Ovary (tissue), 9 donors: ENCODE results near the gene LTB4R2. TPM values are rescaled to one million over a fixed set of nuclear protein-coding genes. Genes with fewer than 3 reads are reported as not detected.

Experiments
- DNase-seq, 5 donors: peaks; one replicate each; pipeline ENCODE4 v3.0.0-alpha.2; 2019 to 2020
- H3K27ac ChIP-seq, 2 donors: fragments of 200-600 bp; one replicate each; pipeline versions ENCODE4 v1.5.1 to v1.8.0; 2019 to 2022
- H3K27me3 ChIP-seq: fragments of 200-600 bp; one replicate; pipeline ENCODE4 v1.8.0; 2022
- H3K36me3 ChIP-seq: fragments of 200-600 bp; sonication (generic); one replicate; pipeline ENCODE4 v1.5.1; 2019
- H3K4me1 ChIP-seq: one replicate; pipeline ENCODE4 v1.8.1; 2013; ENCODE audit warnings: mild to moderate bottlenecking, moderate library complexity; ENCODE audit not compliant: insufficient read depth
- H3K4me3 ChIP-seq: fragments of 200-600 bp; sonication (generic); one replicate; pipeline ENCODE4 v1.5.1; 2017
- H3K9me3 ChIP-seq, 2 donors: fragments of 200-600 bp in 1 of 2; sonication (generic) in 1 of 2; one replicate each; pipeline versions ENCODE4 v1.5.1 to v1.8.1; 2013 to 2019; ENCODE audit warnings: mild to moderate bottlenecking in 1 of 2, moderate library complexity in 1 of 2
- EP300 ChIP-seq: sonication (generic); formaldehyde crosslinking; IDR thresholded peaks from one replicate; pipeline ENCODE4 v1.6.1; 2017; ENCODE audit warnings: antibody characterized with exemption
- POLR2A ChIP-seq: fragments of 450-650 bp; IDR thresholded peaks from one replicate; pipeline ENCODE4 v1.6.1; 2017; ENCODE audit warnings: antibody characterized with exemption, mild to moderate bottlenecking, moderate library complexity
- WGBS, 3 donors: extraction: QIAGEN DNeasy Blood & Tissue Kit in 1 of 3; methylation state at CpG; one replicate each; pipeline versions ENCODE4 v1.1.5 to v1.1.7; 2013 to 2017; 5-methylcytosine and 5-hydroxymethylcytosine counted together
- intact Hi-C, 4 donors: fragments of 100-400 bp; cut with DNase I; formaldehyde crosslinking; loops; one replicate each; pipeline versions ENCODE4 v1.11.0 to v1.15.1; 2022 to 2023
- polyA plus RNA-seq, 2 donors: library from polyadenylated mRNA; stranded (reverse); fragments of 200-250 nt in 1 of 2; fragments of 350-450 nt in 1 of 2; fragmentation: Illumina TruSeq in 1 of 2; extraction: RNeasy Lipid Tissue Mini Kit (QIAGEN cat#74804) in 1 of 2; gene quantifications; one replicate each; pipeline ENCODE4 v1.2.3, GENCODE V29; 2013 to 2014
- total RNA-seq, 7 donors: library from RNA; depleted of rRNA in 2 of 7; stranded (reverse); fragments of >200 nt in 2 of 7; fragmentation: NEBNext Ultra II Directional in 3 of 7; extraction: Animal tissue kit (Norgen Biotek cat#: 25700) in 3 of 7; gene quantifications; one replicate each; pipeline versions ENCODE4 v1.1.0 to v1.2.4, GENCODE V29; 2016 to 2023
- TF ChIP-seq, protein P1 (sequence below), 3 donors: fragments of 450-650 bp in 2 of 3; fragments of 200-600 bp in 1 of 3; IDR thresholded peaks; one replicate each; pipeline versions ENCODE4 v1.5.1 to v1.8.0; 2016 to 2022; ENCODE audit warnings: antibody characterized with exemption in 3 of 3, mild to moderate bottlenecking in 1 of 3
- donor health status: DM: no; HTN: no; CAD: no; lungs with moderate emphysema.
- donor health status: DM: no; HTN: no; CAD: no.
- donor health status: Bipolar disorder and iron deficiency.
- donor health status: DM: yes; HTN: yes; CAD: no.
- donor health status: DM: no; HTN: no; CAD: no.
- donor health status: DM: yes; HTN: yes; CAD: no.

Gene LTB4R2
- total and polyA plus RNA-seq, 9 donors: 0.85 to 10.1 (median 5.0) TPM

DNA sequence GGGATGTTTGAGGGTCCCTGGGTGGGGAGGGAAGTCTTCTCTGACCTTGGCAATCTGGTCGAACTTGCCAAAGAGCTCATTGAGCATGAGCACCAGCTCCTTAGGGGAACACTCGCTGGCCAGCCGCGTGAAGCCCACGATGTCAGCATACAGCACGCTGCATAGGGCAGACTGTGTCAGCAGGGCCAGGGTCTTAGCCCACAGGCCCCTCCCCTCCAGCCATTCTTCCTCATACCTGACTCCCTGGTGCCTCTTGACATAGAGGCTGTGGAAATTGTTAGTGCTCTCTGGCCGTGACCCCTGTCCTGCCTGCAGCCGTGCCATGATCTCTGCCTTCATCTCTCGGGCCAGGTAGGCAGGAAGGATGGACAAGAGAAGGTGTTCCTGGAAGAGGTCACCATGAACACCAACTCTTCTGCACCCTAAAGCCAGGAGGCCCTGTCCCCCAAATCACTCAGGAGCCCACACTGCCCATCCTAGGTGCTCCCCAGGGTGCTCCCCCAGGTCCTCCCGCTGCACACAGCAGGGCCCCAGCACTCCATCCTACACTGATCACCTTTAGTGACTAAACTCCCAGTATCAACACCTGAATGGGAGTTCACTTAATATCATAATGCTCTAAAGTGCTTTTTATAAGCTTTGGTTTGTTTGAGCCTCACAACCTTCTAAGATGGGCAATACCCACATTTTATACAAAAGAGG lies 21.2 kb downstream of the LTB4R2 start:
- H3K36me3 ChIP-seq: no peaks in the 10 kb centered on the region
- H3K27ac ChIP-seq: no peak overlapping the region
- 87 to 93% (median 89%) methylated on average over 10 of the region's 10 CpGs for WGBS, 3 donors
- intact Hi-C loops: loop anchor here in 3 of 4 donors (5.0 kb wide), 2 partner anchors 101 to 106 kb away; no protein-coding TSS in a partner anchor
- no peak for DNase-seq
- H3K9me3 ChIP-seq: no peaks in the 10 kb centered on the region
- H3K27me3 ChIP-seq: no peaks in the 10 kb centered on the region
- TF ChIP-seq POLR2A (no peak), EP300 (no peak)
- TF ChIP-seq, protein P1, sequence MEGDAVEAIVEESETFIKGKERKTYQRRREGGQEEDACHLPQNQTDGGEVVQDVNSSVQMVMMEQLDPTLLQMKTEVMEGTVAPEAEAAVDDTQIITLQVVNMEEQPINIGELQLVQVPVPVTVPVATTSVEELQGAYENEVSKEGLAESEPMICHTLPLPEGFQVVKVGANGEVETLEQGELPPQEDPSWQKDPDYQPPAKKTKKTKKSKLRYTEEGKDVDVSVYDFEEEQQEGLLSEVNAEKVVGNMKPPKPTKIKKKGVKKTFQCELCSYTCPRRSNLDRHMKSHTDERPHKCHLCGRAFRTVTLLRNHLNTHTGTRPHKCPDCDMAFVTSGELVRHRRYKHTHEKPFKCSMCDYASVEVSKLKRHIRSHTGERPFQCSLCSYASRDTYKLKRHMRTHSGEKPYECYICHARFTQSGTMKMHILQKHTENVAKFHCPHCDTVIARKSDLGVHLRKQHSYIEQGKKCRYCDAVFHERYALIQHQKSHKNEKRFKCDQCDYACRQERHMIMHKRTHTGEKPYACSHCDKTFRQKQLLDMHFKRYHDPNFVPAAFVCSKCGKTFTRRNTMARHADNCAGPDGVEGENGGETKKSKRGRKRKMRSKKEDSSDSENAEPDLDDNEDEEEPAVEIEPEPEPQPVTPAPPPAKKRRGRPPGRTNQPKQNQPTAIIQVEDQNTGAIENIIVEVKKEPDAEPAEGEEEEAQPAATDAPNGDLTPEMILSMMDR (IDR thresholded peaks at IDR 0.05): no peak
- H3K4me3 ChIP-seq: no peak overlapping the region
- H3K4me1 ChIP-seq: peaks cover 5% of the 10 kb centered on the region

GRCh38 chr14:24331731-24332267 lies 21.9 kb downstream of the LTB4R2 start:
- intact Hi-C loops: loop anchor here (2.0 to 5.0 kb wide), 3 partner anchors 101 to 106 kb away; no protein-coding TSS in a partner anchor
- H3K27me3 ChIP-seq: no peaks in the 10 kb centered on the region
- H3K27ac ChIP-seq: no peak overlapping the region
- WGBS, 3 donors: 54 to 61% (median 59%) methylated on average over 26 of the region's 26 CpGs
- H3K4me3 ChIP-seq: no peak overlapping the region
- TF ChIP-seq EP300: no peak
- no peak for TF ChIP-seq POLR2A
- TF ChIP-seq, protein P1 (IDR thresholded peaks at IDR 0.05): no peak
- no peaks in the 10 kb centered on the region for H3K9me3 ChIP-seq
- H3K36me3 ChIP-seq: no peaks in the 10 kb centered on the region
- DNase-seq: no peak
- peaks cover 5% of the 10 kb centered on the region for H3K4me1 ChIP-seq

DNA sequence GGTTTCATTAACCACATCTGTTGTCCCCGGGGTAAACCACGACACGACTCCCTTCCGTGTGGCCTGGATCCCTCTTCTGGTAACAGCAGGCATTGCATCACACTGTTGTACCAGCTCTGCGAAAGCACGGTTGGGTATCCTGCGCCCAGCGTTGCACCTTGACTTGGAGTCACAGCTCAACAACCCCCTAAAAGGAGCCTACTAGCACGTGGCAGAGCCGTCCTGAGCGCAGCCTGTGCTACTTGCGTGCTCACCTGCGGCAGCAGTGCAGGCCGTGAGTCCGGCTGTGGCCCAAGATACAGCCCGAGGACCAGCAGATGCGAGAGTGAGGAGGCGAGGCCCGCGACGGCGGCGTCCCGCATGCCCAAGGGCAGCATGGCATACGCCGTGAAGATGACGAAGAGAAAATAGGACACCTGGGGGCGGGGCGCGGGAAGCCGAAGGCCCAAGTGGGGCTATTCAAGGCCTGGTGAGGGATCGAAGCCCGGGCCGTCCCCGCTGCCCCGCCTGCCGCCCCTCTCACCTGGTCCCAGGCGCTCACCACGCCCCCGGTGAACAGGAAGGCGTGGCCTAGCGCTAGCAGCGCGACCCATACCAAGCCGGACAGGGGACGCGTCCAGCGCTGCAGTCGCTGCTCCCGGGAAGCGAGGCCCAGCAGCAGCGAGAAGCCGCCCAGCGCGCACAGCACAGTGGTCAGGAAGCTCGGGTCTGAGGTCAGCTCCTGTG lies 22.5 kb downstream of the LTB4R2 start:
- no peak for TF ChIP-seq POLR2A
- TF ChIP-seq, protein P1 (IDR thresholded peaks at IDR 0.05): peak; percentile 28 to 65 (median 63)
- peaks cover 5% of the 10 kb centered on the region for H3K4me1 ChIP-seq
- H3K27me3 ChIP-seq: no peaks in the 10 kb centered on the region
- intact Hi-C loops: loop anchor here (2.0 to 5.0 kb wide), 3 partner anchors 100 to 105 kb away; no protein-coding TSS in a partner anchor
- H3K4me3 ChIP-seq: peak overlapping the region; percentile 20
- H3K36me3 ChIP-seq: no peaks in the 10 kb centered on the region
- 23 to 30% (median 27%) methylated on average over 55 to 56 of the region's 56 CpGs for WGBS, 3 donors
- peak; percentile 50 to 69 (median 66) for DNase-seq
- H3K9me3 ChIP-seq: no peaks in the 10 kb centered on the region
- H3K27ac ChIP-seq: no peak overlapping the region

- Histone ChIP-seq H3K4me1 (peaks cover 5% of the 10 kb centered on the region), H3K36me3 (no peaks in the 10 kb centered on the region), H3K4me3 (peak within 1 kb of the TSS; percentile 17), H3K9me3 (no peaks in the 10 kb centered on the region), H3K27me3 (no peaks in the 10 kb centered on the region), H3K27ac (peak within 1 kb of the TSS in 1 of 2 donors; percentile 13)
- no peak for TF ChIP-seq POLR2A
- TF ChIP-seq, protein P1 (IDR thresholded peaks at IDR 0.05): no peak
- no peak for TF ChIP-seq EP300
- DNase-seq: peak in 1 of 5 donors; percentile 39
- 4 to 8% (median 5%) methylated on average over 58 to 65 of the region's 65 CpGs for WGBS, 3 donors
- intact Hi-C loops: loop anchor here in 3 of 4 donors (5.0 kb wide), 3 partner anchors 98 to 343 kb away; no protein-coding TSS in a partner anchor
Observed at GRCh38 chr14:24334431-24335291, 24.7 kb downstream of the LTB4R2 start, which contains the start of gene ADCY4. Gene ADCY4 (minus strand): TSS chr14:24335071. CDS start chr14:24334652, 419 bp downstream.
